Endothelial cell of umbilical vein (primary cell): ENCODE measurements around the gene AUTS2. TPM values are rescaled to one million over a fixed set of nuclear protein-coding genes. Genes with fewer than 3 reads are reported as not detected.

ENCODE experiments used
- BruUV-seq: library from RNA; stranded (reverse); fragments of 400-500 nt; replicated peaks from 2 replicates; lab custom pipeline; 2021; lab: Mats Ljungman, UMichigan
- CTCF ChIA-PET: fragments of 300-600, 350-600 bp; sonication (Branson Sonifier 250); formaldehyde crosslinking; loops from one replicate; lab custom pipeline; 2021; ENCODE audit warnings: antibody characterized with exemption, inconsistent platforms; lab: Charles Lee
- POLR2A ChIA-PET: fragments of 300-600, 350-600 bp; sonication (Branson Sonifier 250); formaldehyde crosslinking; loops from one replicate; lab custom pipeline; 2021; ENCODE audit warnings: antibody characterized with exemption, inconsistent platforms; lab: Charles Lee
- DNase-seq: peaks from one replicate; pipeline ENCODE4 v3.0.0-alpha.2; 2011; ENCODE audit warnings: low read depth, low spot score
- FAIRE-seq: peaks from 2 replicates; lab custom pipeline; 2011; peaks lifted over from hg19 to GRCh38; lab: Jason Lieb, UNC
- H2AFZ ChIP-seq: 2 replicates; pipeline ENCODE4 v1.6.0; 2012; ENCODE audit warnings: low read depth, low read length, control low read depth, inconsistent platforms
- H3K27ac ChIP-seq: 2 replicates; pipeline ENCODE4 v1.5.1; 2011; ENCODE audit warnings: low read depth, mild to moderate bottlenecking, control low read depth, low read length, moderate library complexity; ENCODE audit not compliant: insufficient read depth
- H3K27me3 ChIP-seq, 2 experiments: 2 replicates each; pipeline versions ENCODE4 v1.6.0 to v1.6.1; 2011; ENCODE audit warnings: low read length in 2 of 2, mixed read lengths in 1 of 2; ENCODE audit not compliant: control insufficient read depth in 2 of 2, insufficient read depth in 2 of 2
- H3K36me3 ChIP-seq, 2 experiments: 2 replicates in 1 of 2; 3 replicates in 1 of 2; pipeline ENCODE4 v1.5.1; 2011; ENCODE audit warnings: low read length in 2 of 2, mild to moderate bottlenecking in 1 of 2, moderate library complexity in 1 of 2; ENCODE audit not compliant: control insufficient read depth in 2 of 2, insufficient read depth in 2 of 2; ENCODE audit errors: extremely low read depth in 1 of 2
- H3K4me1 ChIP-seq: 3 replicates; pipeline ENCODE4 v1.5.1; 2011; ENCODE audit warnings: mild to moderate bottlenecking, low read length; ENCODE audit not compliant: control insufficient read depth, insufficient read depth; ENCODE audit errors: extremely low read depth
- H3K4me2 ChIP-seq: 2 replicates; pipeline ENCODE4 v1.6.1; 2011; ENCODE audit warnings: low read length, control low read depth, mixed read lengths; ENCODE audit not compliant: insufficient read depth
- H3K4me3 ChIP-seq, 3 experiments: fragments of 200-600 bp in 1 of 3; sonication (generic), shearing (Covaris generic) in 1 of 3; replicated peaks in 1 of 3; 2 replicates each; pipeline ENCODE4 v1.5.1; 2011 to 2016; ENCODE audit warnings: control low read depth in 3 of 3, low read length in 3 of 3, mild to moderate bottlenecking in 2 of 3, inconsistent platforms in 1 of 3, low read depth in 1 of 3, moderate library complexity in 1 of 3; ENCODE audit not compliant: insufficient read depth in 1 of 3
- H3K79me2 ChIP-seq: 2 replicates; pipeline ENCODE4 v1.6.0; 2012; ENCODE audit warnings: low read length, inconsistent platforms; ENCODE audit not compliant: control insufficient read depth, insufficient read depth
- H3K9ac ChIP-seq: replicated peaks from 2 replicates; pipeline ENCODE3; 2011; ENCODE audit warnings: low read length, control low read depth; ENCODE audit not compliant: insufficient read depth; ENCODE audit errors: extremely low read depth
- H3K9me1 ChIP-seq: replicated peaks from 3 replicates; pipeline ENCODE4 v1.6.0; 2011; ENCODE audit warnings: mild to moderate bottlenecking, low read length; ENCODE audit not compliant: control insufficient read depth, insufficient read depth; ENCODE audit errors: extremely low read depth
- H3K9me3 ChIP-seq: replicated peaks from 2 replicates; pipeline ENCODE4 v1.5.1; 2012; ENCODE audit warnings: low read length, inconsistent platforms; ENCODE audit not compliant: control insufficient read depth, insufficient read depth
- H4K20me1 ChIP-seq: replicated peaks from 2 replicates; pipeline ENCODE3; 2011; ENCODE audit warnings: mild to moderate bottlenecking, low read length; ENCODE audit not compliant: control insufficient read depth, insufficient read depth; ENCODE audit errors: extremely low read depth
- EZH2 ChIP-seq: IDR thresholded peaks from 2 replicates; pipeline ENCODE4 v1.6.1; 2012; ENCODE audit warnings: borderline replicate concordance, low read depth, mild to moderate bottlenecking, moderate library complexity, low read length, inconsistent platforms; ENCODE audit not compliant: severe bottlenecking
- JUN ChIP-seq: IDR thresholded peaks from 2 replicates; pipeline ENCODE4 v1.6.1; 2011; ENCODE audit warnings: borderline replicate concordance, low read depth; ENCODE audit not compliant: insufficient read length, insufficient read depth
- MYC ChIP-seq: IDR thresholded peaks from one replicate; pipeline ENCODE4 v1.6.1; 2011; ENCODE audit warnings: mild to moderate bottlenecking, low read depth, low read length
- POLR2AphosphoS5 ChIP-seq: IDR thresholded peaks from 2 replicates; pipeline ENCODE4 v1.6.1; 2012; ENCODE audit warnings: low read depth, mild to moderate bottlenecking, control low read depth, low read length, moderate library complexity; ENCODE audit not compliant: insufficient read depth
- dilution Hi-C: fragments of 300-500 bp; cut with MboI; formaldehyde crosslinking; loops from one replicate; pipeline ENCODE4 v1.15.0; 2019; ENCODE audit warnings: low sequenced_read_pairs; ENCODE audit not compliant: extremely low pct_ligation_motif_present
- intact Hi-C: fragments of 100-400 bp; cut with micrococcal nuclease; formaldehyde crosslinking; loops from one replicate; pipeline ENCODE4 v1.10.0; 2022
- polyA plus RNA-seq, 4 experiments: library from polyadenylated mRNA; depleted of rRNA in 3 of 4; stranded (reverse) in 3 of 4; unstranded in 1 of 4; fragments of >200 nt; gene quantifications; 2 replicates each; pipeline versions ENCODE4 v1.2.1 to v1.2.3, GENCODE V29; 2011 to 2012; ENCODE audit warnings: missing spikeins in 1 of 4
- total RNA-seq: library from RNA; stranded (reverse); gene quantifications from 2 replicates; pipeline ENCODE4 v1.2.3, GENCODE V29; 2021

AUTS2 gene
- total and polyA plus RNA-seq, 2 donors (not counting 3 experiments of a cell fraction or from before 2014, with no cell fraction given): 0.59 to 8.0 TPM

DNA sequence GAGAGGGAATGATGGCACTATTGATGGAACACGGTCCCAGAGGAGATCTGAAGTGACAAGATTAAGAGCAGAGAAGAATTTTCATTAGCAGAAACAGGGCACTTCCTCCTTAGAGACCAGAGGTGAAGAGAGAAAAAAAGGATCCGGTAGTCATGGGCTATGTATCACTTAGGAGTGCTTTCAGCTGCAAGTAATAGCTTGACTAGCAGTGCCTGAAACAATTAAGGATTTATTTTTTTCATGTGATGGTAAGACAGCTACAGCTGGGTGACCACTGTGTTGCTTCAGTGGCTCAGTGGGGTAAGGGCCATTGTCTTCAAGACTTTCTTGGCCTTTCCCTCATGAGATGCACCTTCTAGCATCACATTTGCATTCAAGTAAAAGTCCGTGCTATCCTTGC is 1018.5 kb downstream of the AUTS2 start:
- H3K4me3 ChIP-seq: no peak overlapping the region
- no peaks in the 10 kb centered on the region for H3K27me3 ChIP-seq
- no peaks in the 10 kb centered on the region for H3K4me1 ChIP-seq
- dilution Hi-C loops (no loop called here), intact Hi-C loops (no loop called here)
- no peak overlapping the region for H3K9ac ChIP-seq
- no peak overlapping the region for H3K4me2 ChIP-seq
- TF ChIP-seq POLR2AphosphoS5 (no peak), MYC (no peak)
- DNase-seq: no peak
- no peaks in the 10 kb centered on the region for H3K9me3 ChIP-seq
- H3K27ac ChIP-seq: no peak overlapping the region
- no peaks in the 10 kb centered on the region for H4K20me1 ChIP-seq
- no peaks in the 10 kb centered on the region for H3K9me1 ChIP-seq
- CTCF ChIA-PET: no interaction called here
- POLR2A ChIA-PET: no interaction called here
- no peaks in the 10 kb centered on the region for H3K36me3 ChIP-seq
- no peak for FAIRE-seq
- H3K79me2 ChIP-seq: no peaks in the 10 kb centered on the region
- H2AFZ ChIP-seq: no peak overlapping the region
- BruUV-seq: no TSS peak

DNA sequence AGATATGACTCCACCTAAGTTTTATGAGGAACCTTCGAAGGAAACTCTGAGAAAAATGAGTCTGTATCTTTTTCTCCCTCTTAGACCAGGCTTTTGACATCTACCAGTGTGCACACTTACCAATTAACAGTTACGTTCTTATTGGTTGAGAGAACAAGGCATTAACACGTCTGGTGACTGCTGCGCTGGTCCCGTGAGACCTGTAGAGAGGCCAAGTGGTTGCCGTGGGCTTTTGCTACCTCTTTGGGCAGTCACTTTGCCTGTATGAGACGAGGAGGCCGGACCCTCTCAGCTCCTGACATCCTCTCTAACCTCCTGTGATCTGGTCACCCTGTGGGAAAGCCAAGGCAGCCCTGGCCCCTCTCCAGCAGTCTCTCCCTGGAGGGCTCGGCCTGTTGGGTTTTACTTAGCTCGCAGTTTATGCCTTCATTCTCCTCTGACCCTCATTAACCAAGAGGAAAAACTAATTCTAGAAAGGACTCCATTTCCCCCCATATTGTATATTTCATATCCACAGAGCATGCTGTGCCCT is 1019.8 kb downstream of the AUTS2 start:
- TF ChIP-seq JUN: no peak
- TF ChIP-seq EZH2: no peak
- Histone ChIP-seq H2AFZ (no peak overlapping the region), H3K27ac (no peak overlapping the region), H3K9me3 (peaks cover 2% of the 10 kb centered on the region), H3K4me2 (no peak overlapping the region), H4K20me1 (no peaks in the 10 kb centered on the region), H3K79me2 (no peaks in the 10 kb centered on the region), H3K9ac (no peak overlapping the region), H3K9me1 (no peaks in the 10 kb centered on the region), H3K27me3 (no peaks in the 10 kb centered on the region), H3K36me3 (no peaks in the 10 kb centered on the region), H3K4me3 (no peak overlapping the region), H3K4me1 (no peaks in the 10 kb centered on the region)
- CTCF ChIA-PET: no interaction called here
- intact Hi-C loops (no loop called here), dilution Hi-C loops (no loop called here)
- no peak for DNase-seq
- POLR2A ChIA-PET: no interaction called here
- no TSS peak for BruUV-seq
- FAIRE-seq: no peak
